Esophagus (tissue), 2 donors: ENCODE data around the gene VPS37B. TPM values are rescaled to one million over a fixed set of nuclear protein-coding genes. Genes with fewer than 3 reads are reported as not detected.

Experiments
- H3K27ac ChIP-seq, 2 donors: one replicate each; pipeline ENCODE4 v1.5.1; 2013; ENCODE audit warnings: low read depth in 2 of 2, mild to moderate bottlenecking in 2 of 2, inconsistent platforms in 1 of 2, low read length in 1 of 2, moderate library complexity in 1 of 2
- H3K27me3 ChIP-seq, 2 donors: one replicate each; pipeline ENCODE4 v1.6.1; 2013; ENCODE audit warnings: low read length in 2 of 2, control low read depth in 1 of 2, mild to moderate bottlenecking in 1 of 2; ENCODE audit not compliant: insufficient read depth in 2 of 2, control insufficient read depth in 1 of 2
- H3K36me3 ChIP-seq, 2 donors: one replicate each; pipeline ENCODE4 v1.6.1; 2013; ENCODE audit warnings: low read length in 1 of 2; ENCODE audit not compliant: control insufficient read depth in 2 of 2, insufficient read depth in 2 of 2
- H3K4me1 ChIP-seq, 2 donors: one replicate each; pipeline ENCODE4 v1.6.1; 2013; ENCODE audit warnings: low read length in 1 of 2; ENCODE audit not compliant: control insufficient read depth in 2 of 2, insufficient read depth in 2 of 2
- H3K4me3 ChIP-seq, 2 donors: one replicate each; pipeline ENCODE4 v1.5.1; 2013; ENCODE audit warnings: low read length in 2 of 2, mild to moderate bottlenecking in 2 of 2, low read depth in 1 of 2, moderate library complexity in 1 of 2
- H3K9me3 ChIP-seq, 2 donors: one replicate each; pipeline ENCODE4 v1.6.1; 2013; ENCODE audit warnings: mild to moderate bottlenecking in 2 of 2, low read depth in 1 of 2, low read length in 1 of 2, moderate library complexity in 1 of 2; ENCODE audit not compliant: control insufficient read depth in 2 of 2, insufficient read depth in 1 of 2
- WGBS, 2 donors: extraction: QIAGEN DNeasy Blood & Tissue Kit; methylation state at CpG; one replicate each; pipeline ENCODE4 v1.1.7; 2013; 5-methylcytosine and 5-hydroxymethylcytosine counted together
- polyA plus RNA-seq, 2 donors: library from polyadenylated mRNA; stranded (reverse); fragments of 200-250 nt; gene quantifications; one replicate each; pipeline ENCODE4 v1.2.3, GENCODE V29; 2013
- donor health status: healthy with polysubstance abuse.
- donor health status: Bipolar disorder and iron deficiency.

Gene VPS37B
- polyA plus RNA-seq, 2 donors = 50.2 to 81.4 TPM

DNA sequence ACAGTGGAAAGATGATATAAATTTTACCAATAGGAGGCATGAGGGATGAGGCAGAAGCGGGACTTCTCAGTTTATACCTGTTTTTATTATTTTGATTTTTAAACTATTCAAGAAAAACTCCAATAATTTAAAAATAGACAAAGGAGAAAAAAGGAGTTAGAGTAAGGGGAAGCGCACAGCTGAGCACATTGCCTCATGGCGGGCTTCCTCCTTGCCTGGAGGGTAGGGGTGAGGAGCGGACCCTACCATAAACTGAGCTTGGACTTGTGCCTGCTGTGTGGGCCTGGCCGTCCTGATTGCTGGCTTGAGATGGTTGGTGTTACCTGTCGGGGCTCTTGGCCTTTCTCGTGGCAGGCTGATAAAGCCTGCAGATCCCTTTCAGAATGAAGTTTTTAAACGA is 75.8 kb downstream of the VPS37B start:
- WGBS, 2 donors = 81 to 82% methylated on average over 8 of the region's 8 CpGs

DNA sequence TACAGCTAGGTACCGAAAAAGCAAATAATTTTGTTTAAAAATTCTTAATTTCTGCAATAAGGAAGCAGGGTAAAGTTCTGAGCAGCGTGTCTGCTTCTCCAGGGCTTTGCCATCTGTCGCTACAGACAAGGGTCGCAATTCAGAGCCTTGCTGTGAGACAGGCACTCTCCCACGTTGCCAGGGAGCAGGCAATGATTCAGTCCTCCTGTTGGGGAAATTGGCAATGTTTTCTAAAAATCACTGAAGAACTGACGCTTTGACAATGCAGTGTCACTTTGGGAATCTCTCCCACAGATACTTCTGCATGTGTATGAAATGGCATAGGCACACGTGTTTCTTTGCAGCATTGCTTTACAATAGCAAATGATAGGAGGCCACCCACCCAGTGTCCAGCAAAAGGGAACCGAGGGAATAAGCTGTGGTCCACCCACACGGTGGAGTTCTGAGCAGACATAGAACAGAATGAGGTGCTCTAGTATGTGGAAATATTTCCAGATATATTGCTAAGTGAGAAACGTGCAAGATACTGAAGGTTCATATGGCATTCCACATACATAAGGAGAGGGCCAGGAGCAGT is 76.6 kb downstream of the VPS37B start:
- Histone ChIP-seq H3K9me3 (no peaks in the 10 kb centered on the region), H3K27me3 (no peaks in the 10 kb centered on the region), H3K4me3 (no peak overlapping the region), H3K27ac (no peak overlapping the region), H3K4me1 (no peaks in the 10 kb centered on the region), H3K36me3 (no peaks in the 10 kb centered on the region)
- 67 to 69% methylated on average over 10 of the region's 10 CpGs for WGBS, 2 donors

More for the DNA sequence above, 75.8 kb downstream of the VPS37B start:
- Histone ChIP-seq H3K4me3 (no peak overlapping the region), H3K4me1 (no peaks in the 10 kb centered on the region), H3K9me3 (no peaks in the 10 kb centered on the region), H3K27ac (no peak overlapping the region), H3K27me3 (no peaks in the 10 kb centered on the region), H3K36me3 (no peaks in the 10 kb centered on the region)

Other genes starting within 250 kb of the VPS37B start
- 10 to 100 TPM; 35.6 to 53.2 TPM for gene HCAR2, start 192.8 kb downstream of the VPS37B start, polyA plus RNA-seq
- 10 to 100 TPM in 1 of 2 donors, 1 to 10 TPM in 1; 7.5 to 10.2 TPM for gene HCAR3, start 179.3 kb downstream of the VPS37B start, polyA plus RNA-seq
- under 1 TPM; 0.15 to 0.18 TPM for gene HCAR1, start 165.3 kb downstream of the VPS37B start, polyA plus RNA-seq
- 10 to 100 TPM; 24.2 to 27.6 TPM for gene DENR, start 143.3 kb downstream of the VPS37B start, polyA plus RNA-seq
- gene CCDC62, start 121.6 kb downstream of the VPS37B start, polyA plus RNA-seq = under 1 TPM; 0.02 to 0.04 TPM
- gene HIP1R, start 60.7 kb downstream of the VPS37B start, polyA plus RNA-seq = 10 to 100 TPM; 23.1 to 32.7 TPM
- gene ABCB9, start 70.3 kb upstream of the VPS37B start, polyA plus RNA-seq = 1 to 10 TPM; 1.5 to 4.4 TPM
- gene OGFOD2, start 79.1 kb upstream of the VPS37B start, polyA plus RNA-seq = 10 to 100 TPM; 10.8 to 11.5 TPM
- 100 to 1,000 TPM; 161 to 184 TPM for gene ARL6IP4, start 84.6 kb upstream of the VPS37B start, polyA plus RNA-seq